GM12878 (cell line): ENCODE results near the gene ENTREP3. TPM values are rescaled to one million over a fixed set of nuclear protein-coding genes. Genes with fewer than 3 reads are reported as not detected.
A peak's percentile ranks its signal among the peaks of the same experiment; 100 is the strongest.

ENCODE experiments used
- ATAC-seq: fragments of 200-7000 bp; cut with Tn5 transposase; 3 replicates; pipeline ENCODE4 v1.9.1; 2020; ENCODE audit warnings: mild to moderate bottlenecking, moderate library complexity
- BruUV-seq: library from RNA; stranded (reverse); fragments of 400-500 nt; replicated peaks from 2 replicates; lab custom pipeline; 2021; lab: Mats Ljungman, UMichigan
- CTCF ChIA-PET: fragments of 300-600 bp; sonication (Branson Sonifier 250); formaldehyde crosslinking; extraction: SDS; loops from one replicate; lab custom pipeline; 2021; ENCODE audit warnings: inconsistent platforms; lab: Yijun Ruan, JAX
- POLR2A ChIA-PET: fragments of 350-600 bp; formaldehyde crosslinking; extraction: SDS; loops from one replicate; lab custom pipeline; 2021; ENCODE audit warnings: inconsistent platforms; lab: Charles Lee
- RAD21 ChIA-PET: fragments of 300-600 bp; sonication (Branson Sonifier 250); formaldehyde crosslinking; loops from one replicate; lab custom pipeline; 2023; ENCODE audit warnings: antibody characterized with exemption; ENCODE audit not compliant: unreplicated experiment; lab: Charles Lee
- SMC1A ChIA-PET: fragments of 300-600 bp; sonication (Branson Sonifier 250); formaldehyde crosslinking; loops from one replicate; lab custom pipeline; 2023; ENCODE audit not compliant: unreplicated experiment, uncharacterized antibody; lab: Charles Lee
- DNase-seq: peaks from one replicate; pipeline ENCODE4 v3.0.0-alpha.2; 2011; ENCODE audit warnings: low read depth, low spot score
- FAIRE-seq: peaks from 3 replicates; lab custom pipeline; 2011; peaks lifted over from hg19 to GRCh38; lab: Jason Lieb, UNC
- H2AFZ ChIP-seq: 2 replicates; pipeline ENCODE4 v1.6.0; 2011; ENCODE audit warnings: low read depth, low read length, control low read depth; ENCODE audit not compliant: control insufficient read depth
- H3K27ac ChIP-seq: 2 replicates; pipeline ENCODE4 v1.5.1; 2011; ENCODE audit warnings: control low read depth; ENCODE audit not compliant: control insufficient read depth, insufficient read depth
- H3K27me3 ChIP-seq, 2 experiments: replicated peaks in 1 of 2; 2 replicates each; pipeline versions ENCODE4 v1.6.0 to v1.6.1; 2011; ENCODE audit warnings: low read length in 1 of 2; ENCODE audit not compliant: control insufficient read depth in 2 of 2, insufficient read depth in 2 of 2
- H3K36me3 ChIP-seq, 2 experiments: 2 replicates each; pipeline ENCODE4 v1.5.1; 2011; ENCODE audit warnings: low read length in 1 of 2; ENCODE audit not compliant: control insufficient read depth in 2 of 2, insufficient read depth in 2 of 2
- H3K4me1 ChIP-seq: 2 replicates; pipeline ENCODE4 v1.6.1; 2011; ENCODE audit warnings: mild to moderate bottlenecking, low read length, moderate library complexity, mixed read lengths; ENCODE audit not compliant: control insufficient read depth, insufficient read depth
- H3K4me2 ChIP-seq: 2 replicates; pipeline ENCODE4 v1.6.0; 2011; ENCODE audit warnings: control low read depth; ENCODE audit not compliant: control insufficient read depth, insufficient read depth
- H3K4me3 ChIP-seq: fragments of 200-600 bp; sonication (generic); 2 replicates; pipeline ENCODE4 v1.5.1; 2016
- H3K79me2 ChIP-seq: 2 replicates; pipeline ENCODE4 v1.6.0; 2011; ENCODE audit warnings: low read length; ENCODE audit not compliant: control insufficient read depth, insufficient read depth
- H3K9ac ChIP-seq: 2 replicates; pipeline ENCODE4 v1.8.0; 2011; ENCODE audit warnings: low read length, control low read depth, mixed read lengths; ENCODE audit not compliant: control insufficient read depth, insufficient read depth
- H3K9me3 ChIP-seq: replicated peaks from 3 replicates; pipeline ENCODE4 v1.5.1; 2011; ENCODE audit warnings: mild to moderate bottlenecking, low read length; ENCODE audit not compliant: control insufficient read depth, insufficient read depth
- H4K20me1 ChIP-seq: 2 replicates; pipeline ENCODE4 v1.6.0; 2011; ENCODE audit not compliant: control insufficient read depth, insufficient read depth
- CREM ChIP-seq: IDR thresholded peaks from 2 replicates; pipeline ENCODE4 v1.6.1; 2014; ENCODE audit warnings: antibody characterized with exemption, low read depth
- JUND ChIP-seq: IDR thresholded peaks from 2 replicates; pipeline ENCODE4 v1.6.1; 2012; ENCODE audit warnings: low read depth, mild to moderate bottlenecking, low read length, improper control_type of control experiment, moderate library complexity
- POLR2A ChIP-seq: IDR thresholded peaks from 2 replicates; pipeline ENCODE4 v1.6.1; 2011; ENCODE audit warnings: low read depth, mild to moderate bottlenecking, low read length
- POLR2AphosphoS2 ChIP-seq: IDR thresholded peaks from 2 replicates; pipeline ENCODE4 v1.6.1; 2011; ENCODE audit warnings: low read depth, mild to moderate bottlenecking, low read length, improper control_type of control experiment, moderate library complexity
- YBX1 ChIP-seq: fragments of 450-650 bp; IDR thresholded peaks from 2 replicates; pipeline ENCODE4 v1.6.1; 2016; ENCODE audit warnings: antibody characterized with exemption
- YY1 ChIP-seq: IDR thresholded peaks from 2 replicates; pipeline ENCODE4 v1.6.1; 2011; ENCODE audit warnings: low read depth, mild to moderate bottlenecking, low read length
- WGBS: methylation state at CpG from one replicate; pipeline ENCODE4 v1.1.6; 2016; ENCODE audit warnings: low lambda C conversion rate; ENCODE audit not compliant: insufficient replicate concordance, insufficient coverage; ENCODE audit errors: missing lambda C conversion rate; 5-methylcytosine and 5-hydroxymethylcytosine counted together
- in situ Hi-C: fragments of 300-500 bp; cut with MboI; formaldehyde crosslinking; loops from 9 replicates; pipeline ENCODE4 v1.14.3; 2018; ENCODE audit warnings: mixed read lengths
- intact Hi-C: fragments of 100-400 bp; cut with micrococcal nuclease; formaldehyde crosslinking; loops from one replicate; pipeline ENCODE4 v1.14.2; 2022; ENCODE audit not compliant: unreplicated experiment
- polyA plus RNA-seq, 11 experiments: library from polyadenylated mRNA; depleted of rRNA in 4 of 11; unstranded in 6 of 11; stranded (reverse) in 5 of 11; fragments of >200 nt; fragmentation: Nextera tagmentation in 4 of 11; fragmentation: Illumina TruSeq in 1 of 11; extraction: Ambion mirVana in 4 of 11; extraction: Trizol in 1 of 11; gene quantifications; 1 replicate in 1 of 11; 2 replicates in 10 of 11; pipeline versions ENCODE4 v1.2.1 to v1.2.3, GENCODE V29; 2011 to 2016; ENCODE audit warnings: inconsistent platforms in 2 of 11, missing spikeins in 2 of 11, low read depth in 1 of 11
- total RNA-seq, 4 experiments: library from RNA; depleted of rRNA in 3 of 4; stranded (reverse); fragments of >200 nt in 3 of 4; fragmentation: Illumina TruSeq in 1 of 4; extraction: Trizol in 1 of 4; gene quantifications; 2 replicates each; pipeline versions ENCODE4 v1.2.1 to v1.2.3, GENCODE V29; 2013 to 2021
- TF ChIP-seq, protein P1 (sequence below): fragments of 450-650 bp; IDR thresholded peaks from 2 replicates; pipeline ENCODE4 v1.6.1; 2016; ENCODE audit warnings: mild to moderate bottlenecking
- TF ChIP-seq, protein P2 (sequence below): fragments of 450-650 bp; IDR thresholded peaks from 2 replicates; pipeline ENCODE4 v1.6.1; 2017; ENCODE audit warnings: mild to moderate bottlenecking

The ENTREP3 gene
- total and polyA plus RNA-seq, 10 of the 15 experiments (the other 5 are each of a cell fraction or from before 2014, with no cell fraction given), result 1.7 to 31.8 (median 3.9) TPM

DNA sequence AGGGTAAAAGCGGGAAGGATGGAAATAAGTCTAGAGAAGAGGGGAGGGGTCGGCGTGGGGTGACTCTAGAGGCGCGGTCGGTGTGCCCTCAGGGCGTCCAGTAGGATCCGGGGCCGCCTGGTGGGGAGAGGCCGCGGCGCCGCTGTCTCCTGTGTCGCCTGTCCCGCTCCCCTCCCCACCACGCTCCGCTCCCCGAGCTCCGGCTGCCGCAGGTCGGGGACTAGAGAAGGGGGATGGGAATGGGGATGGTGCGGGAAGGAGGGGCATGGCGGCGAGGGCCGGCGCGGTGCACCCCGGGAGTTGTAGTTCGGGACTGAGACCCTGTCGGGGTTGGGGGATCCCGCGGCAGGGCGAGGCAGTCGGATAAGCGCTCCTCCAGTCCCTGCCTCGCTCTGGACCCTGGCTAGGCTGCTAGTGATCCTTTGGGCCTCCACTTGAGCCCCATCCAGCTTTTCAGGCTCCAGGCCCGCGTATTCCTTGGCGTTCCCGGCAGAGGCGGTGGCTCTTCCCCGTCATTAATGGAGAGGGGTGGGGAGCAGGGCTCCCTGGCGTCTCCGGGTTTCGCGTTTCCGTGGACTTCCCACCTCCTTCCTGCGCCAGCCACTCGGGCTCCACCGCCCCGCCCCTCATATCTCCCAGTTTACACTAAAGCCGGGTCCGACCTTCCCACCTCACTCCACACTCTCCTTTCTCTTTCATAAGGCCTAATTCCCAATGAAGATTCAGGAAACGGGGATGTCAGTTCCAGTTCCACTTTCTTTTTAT, at the start of gene ENTREP3 (continued):
- TF ChIP-seq CREM, result peak; percentile 28; the same call in 1 of the 2 replicates
- peak; percentile 97 for TF ChIP-seq YY1
- no peak for TF ChIP-seq POLR2AphosphoS2
- no peak for TF ChIP-seq YBX1
- TF ChIP-seq JUND, result no peak
- TF ChIP-seq, all 136 proteins: peak for 30

DNA sequence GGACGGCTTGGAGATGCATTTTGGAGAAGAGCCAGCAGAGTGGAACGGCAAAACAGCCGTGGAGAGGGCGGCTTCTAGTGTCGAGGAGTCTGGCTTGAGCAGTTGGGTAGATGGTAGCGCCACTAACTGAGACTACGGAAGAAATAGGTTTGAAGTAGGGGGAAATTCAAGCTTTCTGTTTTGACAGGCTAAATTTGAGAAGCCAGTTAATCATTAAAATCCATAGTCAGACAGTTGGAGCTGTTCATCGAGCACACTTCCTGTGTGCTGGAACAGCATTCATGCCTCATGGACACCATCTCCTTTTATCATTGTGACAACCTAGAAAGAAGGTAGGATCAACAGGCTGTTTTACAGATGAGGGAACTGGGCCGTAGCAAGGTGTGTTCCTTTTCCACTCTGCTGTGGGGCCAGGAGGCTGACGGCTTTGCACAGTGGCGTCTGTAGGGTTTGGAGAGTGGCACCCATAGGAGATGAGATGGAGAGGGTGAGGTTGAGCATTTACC, 49.3 kb upstream of the ENTREP3 start:
- ATAC-seq (no peak), FAIRE-seq (no peak), DNase-seq (no peak)
- Histone ChIP-seq H3K9ac (no peak overlapping the region), H2AFZ (no peak overlapping the region), H3K27me3 (no peaks in the 10 kb centered on the region), H3K27ac (no peak overlapping the region), H3K4me1 (peaks cover 3% of the 10 kb centered on the region; the same call in 1 of the 2 replicates), H3K79me2 (peaks cover 10% of the 10 kb centered on the region), H3K9me3 (no peaks in the 10 kb centered on the region), H3K4me3 (no peak overlapping the region), H4K20me1 (no peaks in the 10 kb centered on the region), H3K36me3 (no peaks in the 10 kb centered on the region), H3K4me2 (no peak overlapping the region)
- ChIA-PET POLR2A (interaction anchor here (0.6 to 4.4 kb wide), 11 partner anchors 8 to 501 kb away, joined by 3 to 41 read pairs (median 4); partner anchors contain the start of gene CLK2), CTCF (interaction anchor here (0.6 to 5.3 kb wide), 7 partner anchors 12 to 151 kb away, joined by 3 to 74 read pairs (median 4); partner anchors contain the start of genes HCN3 and RUSC1), RAD21 (interaction anchor here (1.1 to 4.8 kb wide), 5 partner anchors 18 to 80 kb away, joined by 3 to 44 read pairs (median 4); partner anchors contain the start of gene CLK2), SMC1A (interaction anchor here (0.6 to 5.8 kb wide), 4 partner anchors 14 to 63 kb away, joined by 3 to 44 read pairs (median 4); partner anchors contain the start of gene CLK2)
- 77% methylated on average over 11 of the region's 11 CpGs for WGBS
- in situ Hi-C loops, result no loop called here
- TF ChIP-seq POLR2A, result no peak
- TF ChIP-seq, protein P1, sequence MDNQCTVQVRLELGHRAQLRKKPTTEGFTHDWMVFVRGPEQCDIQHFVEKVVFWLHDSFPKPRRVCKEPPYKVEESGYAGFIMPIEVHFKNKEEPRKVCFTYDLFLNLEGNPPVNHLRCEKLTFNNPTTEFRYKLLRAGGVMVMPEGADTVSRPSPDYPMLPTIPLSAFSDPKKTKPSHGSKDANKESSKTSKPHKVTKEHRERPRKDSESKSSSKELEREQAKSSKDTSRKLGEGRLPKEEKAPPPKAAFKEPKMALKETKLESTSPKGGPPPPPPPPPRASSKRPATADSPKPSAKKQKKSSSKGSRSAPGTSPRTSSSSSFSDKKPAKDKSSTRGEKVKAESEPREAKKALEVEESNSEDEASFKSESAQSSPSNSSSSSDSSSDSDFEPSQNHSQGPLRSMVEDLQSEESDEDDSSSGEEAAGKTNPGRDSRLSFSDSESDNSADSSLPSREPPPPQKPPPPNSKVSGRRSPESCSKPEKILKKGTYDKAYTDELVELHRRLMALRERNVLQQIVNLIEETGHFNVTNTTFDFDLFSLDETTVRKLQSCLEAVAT, result peak; percentile 97
- TF ChIP-seq, protein P2, sequence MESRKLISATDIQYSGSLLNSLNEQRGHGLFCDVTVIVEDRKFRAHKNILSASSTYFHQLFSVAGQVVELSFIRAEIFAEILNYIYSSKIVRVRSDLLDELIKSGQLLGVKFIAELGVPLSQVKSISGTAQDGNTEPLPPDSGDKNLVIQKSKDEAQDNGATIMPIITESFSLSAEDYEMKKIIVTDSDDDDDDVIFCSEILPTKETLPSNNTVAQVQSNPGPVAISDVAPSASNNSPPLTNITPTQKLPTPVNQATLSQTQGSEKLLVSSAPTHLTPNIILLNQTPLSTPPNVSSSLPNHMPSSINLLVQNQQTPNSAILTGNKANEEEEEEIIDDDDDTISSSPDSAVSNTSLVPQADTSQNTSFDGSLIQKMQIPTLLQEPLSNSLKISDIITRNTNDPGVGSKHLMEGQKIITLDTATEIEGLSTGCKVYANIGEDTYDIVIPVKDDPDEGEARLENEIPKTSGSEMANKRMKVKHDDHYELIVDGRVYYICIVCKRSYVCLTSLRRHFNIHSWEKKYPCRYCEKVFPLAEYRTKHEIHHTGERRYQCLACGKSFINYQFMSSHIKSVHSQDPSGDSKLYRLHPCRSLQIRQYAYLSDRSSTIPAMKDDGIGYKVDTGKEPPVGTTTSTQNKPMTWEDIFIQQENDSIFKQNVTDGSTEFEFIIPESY, result peak; percentile 84
- no TSS peak for BruUV-seq
- intact Hi-C loops, result no loop called here
